Left ventricle myocardium inferior (tissue), 1 donor: ENCODE results near the gene HMGXB3. TPM values are rescaled to one million over a fixed set of nuclear protein-coding genes. Genes with fewer than 3 reads are reported as not detected.
A peak's percentile ranks its signal among the peaks of the same experiment; 100 is the strongest.

ENCODE experiments used
- DNase-seq: peaks from one replicate; pipeline ENCODE4 v3.0.0-alpha.2; 2020
- H3K27ac ChIP-seq: fragments of 200-600 bp; replicated peaks from 2 replicates; pipeline ENCODE4 v1.8.0; 2021
- H3K27me3 ChIP-seq: fragments of 200-600 bp; 2 replicates; pipeline ENCODE4 v1.8.0; 2021; ENCODE audit warnings: low read depth
- H3K36me3 ChIP-seq: fragments of 200-600 bp; 2 replicates; pipeline ENCODE4 v1.8.0; 2021
- H3K4me1 ChIP-seq: fragments of 200-600 bp; 2 replicates; pipeline ENCODE4 v1.8.0; 2021
- H3K4me3 ChIP-seq: fragments of 200-600 bp; 2 replicates; pipeline ENCODE4 v1.8.0; 2021; ENCODE audit warnings: mild to moderate bottlenecking, moderate library complexity
- H3K9me3 ChIP-seq: fragments of 200-600 bp; replicated peaks from 2 replicates; pipeline ENCODE4 v1.8.0; 2021
- CTCF ChIP-seq: fragments of 200-600 bp; IDR thresholded peaks from 2 replicates; pipeline ENCODE4 v1.8.0; 2021; ENCODE audit warnings: antibody characterized with exemption, mild to moderate bottlenecking, borderline replicate concordance
- intact Hi-C: fragments of 100-400 bp; cut with micrococcal nuclease; formaldehyde crosslinking; loops from one replicate; pipeline ENCODE4 v1.11.0; 2022
- total RNA-seq: library from RNA; stranded (reverse); fragmentation: NEBNext Ultra II Directional; extraction: Animal tissue kit (Norgen Biotek cat#: 25700); gene quantifications from one replicate; pipeline ENCODE4 v1.2.1, GENCODE V29; 2021
- donor health status: DM: no; HTN: yes; CAD: no; lungs with severe emphysema.

Gene HMGXB3
- total RNA-seq, 1 donor from 2014 or later: 14.7 TPM

- H3K27ac ChIP-seq: no peak overlapping the region
- DNase-seq: no peak
- intact Hi-C loops: loop anchor here (10.0 kb wide), 1 partner anchor 159 kb away; no protein-coding TSS in a partner anchor
- peaks cover 13% of the 10 kb centered on the region for H3K4me1 ChIP-seq
- no peaks in the 10 kb centered on the region for H3K27me3 ChIP-seq
- TF ChIP-seq CTCF: no peak
- no peaks in the 10 kb centered on the region for H3K9me3 ChIP-seq
- H3K4me3 ChIP-seq: no peak overlapping the region
- peaks cover 6% of the 10 kb centered on the region for H3K36me3 ChIP-seq
Measured at GRCh38 chr5:149993471-149993870, 7.1 kb upstream of the HMGXB3 start.

- Histone ChIP-seq H3K27ac (no peak overlapping the region), H3K4me1 (peaks cover 29% of the 10 kb centered on the region), H3K36me3 (peaks cover 6% of the 10 kb centered on the region), H3K4me3 (no peak overlapping the region), H3K9me3 (no peaks in the 10 kb centered on the region), H3K27me3 (no peaks in the 10 kb centered on the region)
- DNase-seq: no peak
- TF ChIP-seq CTCF: no peak
- intact Hi-C loops: loop anchor here (10.0 kb wide), 1 partner anchor 161 kb away; no protein-coding TSS in a partner anchor
Measured at GRCh38 chr5:149995385-149996204, 4.9 kb upstream of the HMGXB3 start.

- no peak for TF ChIP-seq CTCF
- intact Hi-C loops: loop anchor here (10.0 kb wide), 1 partner anchor 162 kb away; no protein-coding TSS in a partner anchor
- no peak for DNase-seq
- H3K9me3 ChIP-seq: no peaks in the 10 kb centered on the region
- no peak overlapping the region for H3K4me3 ChIP-seq
- H3K4me1 ChIP-seq: peaks cover 35% of the 10 kb centered on the region
- peaks cover 6% of the 10 kb centered on the region for H3K36me3 ChIP-seq
- H3K27me3 ChIP-seq: no peaks in the 10 kb centered on the region
- H3K27ac ChIP-seq: no peak overlapping the region
Measured at GRCh38 chr5:149996205-149996890, 4.2 kb upstream of the HMGXB3 start.

GRCh38 chr5:149998281-149998680 is 2.3 kb upstream of the HMGXB3 start:
- Histone ChIP-seq H3K4me1 (peaks cover 55% of the 10 kb centered on the region), H3K27ac (no peak overlapping the region), H3K27me3 (no peaks in the 10 kb centered on the region), H3K4me3 (no peak overlapping the region), H3K9me3 (no peaks in the 10 kb centered on the region), H3K36me3 (peaks cover 6% of the 10 kb centered on the region)
- no peak for DNase-seq
- no peak for TF ChIP-seq CTCF
- intact Hi-C loops: loop anchor here (10.0 kb wide), 1 partner anchor 163 kb away; no protein-coding TSS in a partner anchor

GRCh38 chr5:149999359-149999758 is 1.2 kb upstream of the HMGXB3 start:
- Histone ChIP-seq H3K4me3 (peak overlapping the region; percentile 97), H3K4me1 (peaks cover 51% of the 10 kb centered on the region), H3K9me3 (no peaks in the 10 kb centered on the region), H3K27me3 (no peaks in the 10 kb centered on the region), H3K36me3 (peaks cover 6% of the 10 kb centered on the region), H3K27ac (peak overlapping the region; percentile 95)
- no peak for DNase-seq
- no peak for TF ChIP-seq CTCF
- intact Hi-C loops: loop anchor here (10.0 kb wide), 1 partner anchor 165 kb away; no protein-coding TSS in a partner anchor
